Activated CD8-positive, alpha-beta memory T cell treated with anti-CD3 and anti-CD28 coated beads for 24 hours (primary cell): ENCODE results near the gene AQP7.
"Not testable (repeated sequence)": the region's sequence is repeated elsewhere in the genome, so short reads cannot be mapped to it uniquely, and the experiment has no call there.

Source experiments
- DNase-seq: peaks from one replicate; pipeline ENCODE4 v3.0.0-alpha.2; 2020

Gene AQP7

GRCh38 chr9:33393581-33393980 is 8.8 kb downstream of the AQP7 start:
- no peak for DNase-seq

- DNase-seq: not testable (repeated sequence)
Observed at GRCh38 chr9:33392591-33393021, 9.8 kb downstream of the AQP7 start.

- not testable (repeated sequence) for DNase-seq
Observed at GRCh38 chr9:33391111-33391771, 11.1 kb downstream of the AQP7 start.

DNA sequence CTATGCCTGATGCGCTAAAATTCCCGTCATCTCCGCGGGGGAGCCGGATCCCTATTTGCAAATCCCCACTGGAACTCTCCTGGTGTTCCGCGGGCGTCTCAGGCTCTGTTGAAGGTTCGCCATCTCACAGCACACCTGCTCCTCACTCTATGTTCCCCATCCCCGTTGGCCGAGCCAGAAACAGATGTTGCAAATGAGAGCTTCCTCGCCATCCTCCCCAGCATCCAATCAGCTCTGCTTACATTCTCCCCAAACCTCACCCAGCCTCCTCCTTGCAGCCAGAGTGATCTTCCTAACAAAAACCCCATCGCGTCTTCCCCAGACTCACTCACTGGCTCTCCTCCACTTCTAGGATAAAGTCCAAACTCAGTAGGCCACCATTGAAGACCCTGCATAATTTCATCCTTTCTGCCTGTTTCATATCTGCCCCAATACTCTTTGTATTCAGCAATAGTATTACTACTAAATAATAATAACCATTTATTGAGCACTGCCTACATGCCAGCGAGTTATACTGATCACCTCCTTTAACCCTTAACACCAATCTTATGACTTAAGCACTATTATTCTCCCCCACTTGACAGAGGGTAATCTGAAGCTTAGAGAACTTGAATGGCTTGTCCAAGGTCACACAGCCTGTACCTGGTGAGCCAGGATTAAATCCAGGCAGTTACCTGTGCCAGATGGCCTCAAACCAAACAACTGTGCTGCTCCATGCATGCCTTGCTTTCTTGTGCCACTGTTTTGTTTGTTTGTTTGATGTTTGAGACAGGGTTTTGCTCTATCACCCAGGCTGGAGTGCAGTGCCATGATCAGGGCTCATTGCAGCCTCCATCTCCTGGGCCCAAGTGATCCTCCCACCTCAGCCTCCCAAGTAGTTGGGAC is 14.0 kb downstream of the AQP7 start:
- DNase-seq: no peak

DNA sequence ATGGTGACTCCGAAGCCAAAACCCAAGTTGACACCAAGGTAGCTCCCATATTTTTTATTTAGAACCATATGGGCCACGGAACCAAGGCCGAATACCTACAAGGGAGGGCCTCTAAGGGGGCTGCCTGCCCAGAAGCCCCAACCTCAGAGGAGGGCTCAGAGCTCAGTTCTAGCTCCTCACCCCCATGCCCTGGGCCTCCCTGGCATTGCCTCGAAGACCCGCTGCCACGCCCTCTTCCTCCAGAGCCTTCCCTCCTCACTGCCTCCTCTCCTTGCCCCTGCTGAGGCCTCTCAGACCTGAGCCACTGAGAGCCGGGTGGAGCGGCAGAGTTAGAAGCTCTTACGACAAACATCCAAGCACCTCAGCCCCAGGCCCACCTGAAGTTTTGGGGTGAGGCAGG is 15.4 kb downstream of the AQP7 start:
- not testable (repeated sequence) for DNase-seq

DNA sequence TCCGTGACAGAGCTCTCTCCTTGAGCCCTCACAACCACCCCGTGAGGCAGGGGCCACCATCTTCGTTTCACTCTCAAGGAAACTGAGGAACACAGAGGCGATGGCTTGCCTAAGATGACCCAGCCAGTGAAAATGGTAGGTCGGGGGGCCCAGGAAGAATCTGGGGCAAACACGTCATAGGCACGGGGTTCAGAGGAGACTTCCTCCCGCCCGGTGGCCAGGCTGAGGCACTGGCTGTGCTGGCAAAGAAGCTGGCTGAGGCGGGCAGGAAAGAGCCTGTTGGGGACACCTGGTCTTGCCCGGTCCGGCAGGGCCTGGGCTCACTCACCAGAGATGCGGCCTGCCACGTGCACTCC is 15.7 kb downstream of the AQP7 start:
- DNase-seq: not testable (repeated sequence)

- not testable (repeated sequence) for DNase-seq
Observed at GRCh38 chr9:33385979-33386640, 16.3 kb downstream of the AQP7 start.

- DNase-seq: not testable (repeated sequence)
Observed at GRCh38 chr9:33385536-33385935, 16.8 kb downstream of the AQP7 start.

GRCh38 chr9:33383396-33383795 is 19.0 kb downstream of the AQP7 start:
- not testable (repeated sequence) for DNase-seq

DNA sequence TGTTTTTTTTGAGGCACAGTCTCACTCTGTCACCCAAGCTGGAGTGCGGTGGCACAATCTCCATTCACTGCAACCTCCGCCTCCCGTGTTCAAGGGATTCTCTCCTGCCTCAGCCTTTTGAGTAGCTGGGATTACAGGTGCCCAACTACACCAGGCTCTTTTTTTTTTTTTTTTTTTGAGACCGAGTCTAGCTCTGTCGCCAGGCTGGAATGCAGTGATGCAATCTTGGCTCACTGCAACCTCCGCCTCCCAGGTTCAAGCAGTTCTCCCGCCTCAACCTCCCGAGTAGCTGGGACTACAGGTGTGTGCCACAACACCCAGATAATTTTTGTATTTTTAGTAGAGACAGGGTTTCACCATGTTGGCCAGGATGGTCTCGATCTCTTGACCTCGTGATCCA is 20.0 kb downstream of the AQP7 start:
- DNase-seq: not testable (repeated sequence)

- DNase-seq: no peak
Observed at GRCh38 chr9:33381231-33381791, 21.1 kb downstream of the AQP7 start.

- no peak for DNase-seq
Observed at GRCh38 chr9:33380390-33381094, 21.8 kb downstream of the AQP7 start.

DNA sequence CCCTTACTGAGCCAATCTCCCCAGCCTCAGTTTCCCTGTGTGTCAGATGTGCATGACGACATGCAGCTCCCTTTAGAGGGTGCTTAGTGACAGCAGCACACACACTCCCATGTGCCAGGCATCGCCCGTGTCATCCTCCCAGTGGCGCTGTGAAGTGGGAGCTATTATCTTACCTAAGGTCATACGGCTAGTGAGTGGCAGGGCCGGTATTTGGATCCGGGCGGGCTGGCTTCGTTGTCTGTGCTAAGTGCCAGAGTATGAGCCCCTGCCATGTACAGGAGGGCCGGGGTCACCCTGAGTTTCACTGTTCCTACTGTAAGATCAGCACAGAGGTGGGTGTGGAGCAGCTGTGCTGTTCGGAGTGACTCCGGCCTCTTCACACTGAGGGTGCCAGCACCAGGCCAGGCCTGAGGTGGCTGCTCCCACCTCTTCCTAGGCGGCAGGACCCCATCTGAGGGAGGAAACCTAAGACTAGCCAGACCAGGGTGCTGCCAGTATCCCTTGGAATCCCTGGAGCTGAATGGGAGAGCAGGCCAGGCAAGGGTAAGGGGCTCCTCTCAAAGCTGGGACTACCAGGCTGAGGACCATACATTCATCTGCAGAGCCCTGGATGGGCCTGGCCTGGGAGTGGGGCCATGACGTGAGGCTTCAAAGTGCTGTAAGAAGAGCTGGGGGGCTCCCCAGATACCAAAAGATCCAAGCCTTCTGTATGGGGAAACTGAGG is 22.5 kb downstream of the AQP7 start:
- no peak for DNase-seq

DNA sequence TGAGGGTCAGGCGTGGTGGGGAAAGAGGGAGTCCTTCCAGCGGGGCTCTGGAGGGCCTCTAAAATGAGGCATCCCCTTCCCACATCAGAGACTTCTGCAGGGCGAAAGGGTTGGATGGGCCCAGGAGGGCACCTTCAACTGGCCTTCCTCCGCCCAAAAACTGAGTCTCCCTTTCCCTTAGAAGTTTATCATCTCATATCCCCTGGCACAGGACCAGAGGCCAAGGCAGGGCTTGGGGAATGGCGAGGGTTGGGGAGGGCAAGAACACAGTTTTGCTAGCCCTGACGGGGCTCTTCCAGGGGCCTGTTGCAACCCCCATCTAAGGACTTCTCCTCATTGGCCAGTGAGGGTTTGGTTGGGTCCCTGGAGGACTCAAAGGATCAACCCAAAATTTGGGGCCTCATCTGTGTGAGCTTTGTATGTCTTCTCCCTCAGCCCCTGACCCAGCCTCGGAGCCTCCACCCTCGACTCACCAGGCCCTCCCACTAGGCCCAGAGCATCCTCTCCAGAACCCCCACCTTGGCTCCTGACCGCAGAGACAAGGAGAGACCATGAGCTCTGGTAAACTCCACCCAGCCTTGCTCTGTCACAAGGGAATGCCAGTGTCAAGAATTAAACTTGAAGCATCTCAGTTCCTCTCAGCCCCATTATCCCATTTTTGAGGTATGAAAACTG is 24.1 kb downstream of the AQP7 start:
- DNase-seq: no peak

DNA sequence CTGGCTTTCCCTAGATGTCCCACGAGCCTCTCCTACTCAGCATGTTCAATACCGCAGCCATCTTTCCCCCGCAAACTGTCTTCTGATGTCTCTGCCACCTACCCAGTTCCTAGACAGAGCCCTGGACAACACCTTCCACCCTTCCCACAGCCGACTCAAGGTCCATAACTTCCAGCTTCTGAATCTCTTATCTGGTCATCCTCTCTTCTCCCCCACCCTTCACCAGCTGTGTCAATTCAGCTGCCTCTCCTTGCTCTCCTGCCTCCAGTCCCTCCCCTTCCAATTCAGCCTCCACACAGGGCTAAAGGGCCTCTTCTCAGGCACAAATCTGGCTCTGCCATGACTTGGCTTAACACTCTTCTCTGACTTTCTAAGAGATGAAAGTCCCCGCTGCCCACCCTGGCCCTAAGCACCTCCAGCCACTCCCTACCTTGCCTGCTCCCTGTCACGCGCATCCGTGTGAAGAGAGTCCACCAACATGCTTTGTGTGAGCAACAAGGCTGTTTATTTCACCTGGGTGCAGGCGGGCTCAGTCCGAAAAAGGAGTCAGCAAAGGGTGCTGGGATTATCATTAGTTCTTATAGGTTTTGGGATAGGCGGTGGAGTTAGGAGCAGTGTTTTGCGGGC is 25.2 kb downstream of the AQP7 start:
- no peak for DNase-seq

GRCh38 chr9:33375841-33376321 is 26.5 kb downstream of the AQP7 start:
- DNase-seq: no peak

DNA sequence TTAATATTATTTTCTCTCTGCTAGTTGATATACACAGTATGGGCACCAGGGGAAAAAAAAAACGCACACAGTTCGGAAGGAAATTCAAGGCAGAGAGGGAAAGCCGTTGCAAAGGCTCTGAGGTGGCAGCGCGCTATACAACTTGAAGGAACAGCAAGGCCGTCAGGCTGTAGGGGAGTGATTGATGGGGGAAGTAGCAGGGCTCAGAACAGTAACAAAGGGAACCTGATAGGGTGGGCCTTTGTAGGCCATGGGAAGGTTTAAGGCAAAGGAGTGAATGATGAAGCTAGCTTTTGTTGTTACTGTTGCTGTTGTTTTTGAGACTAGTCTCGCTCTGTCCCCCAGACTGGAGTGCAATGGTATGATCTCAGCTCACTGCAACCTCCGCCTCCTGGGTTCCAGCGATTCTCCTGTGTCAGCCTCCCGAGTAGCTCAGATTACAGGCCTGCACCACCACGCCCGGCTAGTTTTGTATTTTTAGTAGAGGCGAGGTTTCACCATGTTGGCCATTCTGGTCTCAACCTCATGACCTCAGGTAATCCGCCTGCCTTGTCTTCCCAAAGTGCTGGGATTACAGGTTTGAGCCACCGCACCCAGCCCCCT is 27.0 kb downstream of the AQP7 start:
- no peak for DNase-seq

DNA sequence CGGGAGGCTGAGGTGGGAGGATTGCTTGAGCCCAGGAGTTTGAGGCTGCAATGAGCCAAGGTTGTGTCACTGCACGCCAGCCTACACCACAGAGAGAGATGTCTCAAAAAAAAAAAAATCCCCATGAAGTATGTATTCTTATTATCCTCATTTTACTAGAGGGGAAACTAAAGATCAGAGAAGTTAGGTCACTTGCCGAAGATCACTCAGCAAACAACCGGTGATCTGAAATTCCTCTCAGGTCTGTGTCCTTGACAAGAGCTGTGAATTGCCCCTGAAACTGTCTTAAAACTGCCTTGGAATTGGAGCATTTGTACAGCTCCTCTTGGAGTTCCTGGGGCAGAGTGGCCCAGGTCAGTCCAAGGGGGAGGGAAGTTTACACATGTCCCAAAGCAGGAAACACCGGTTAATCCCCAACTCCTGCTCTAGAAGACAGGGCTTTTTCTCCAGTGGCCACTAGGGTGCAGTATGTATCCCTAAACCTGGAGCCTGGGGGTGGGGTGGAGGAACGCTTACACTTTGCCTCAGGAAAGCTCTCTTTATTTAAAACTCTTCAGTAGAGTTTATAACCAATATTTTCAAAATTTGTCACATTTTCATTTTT is 27.6 kb downstream of the AQP7 start:
- peak; percentile 74 for DNase-seq

DNA sequence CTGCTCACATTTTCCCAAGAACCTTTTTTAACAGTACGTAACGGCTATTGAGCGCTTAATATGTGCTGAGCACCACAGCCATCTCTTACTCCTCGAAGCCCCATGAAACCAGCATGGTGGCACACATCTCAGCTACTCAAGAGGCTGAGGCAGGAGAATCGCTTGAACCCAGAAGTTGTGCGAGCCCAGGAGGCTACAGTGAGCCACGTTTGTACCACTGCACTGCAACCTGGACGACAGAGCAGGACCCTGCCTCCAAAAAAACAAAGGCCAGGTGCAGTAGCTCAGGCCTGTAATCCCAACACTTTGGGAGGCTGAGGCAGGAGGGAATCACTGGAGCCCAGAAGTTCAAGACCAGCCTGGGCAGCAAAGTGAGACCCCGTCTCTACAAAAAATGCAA is 28.2 kb downstream of the AQP7 start:
- DNase-seq: no peak

DNA sequence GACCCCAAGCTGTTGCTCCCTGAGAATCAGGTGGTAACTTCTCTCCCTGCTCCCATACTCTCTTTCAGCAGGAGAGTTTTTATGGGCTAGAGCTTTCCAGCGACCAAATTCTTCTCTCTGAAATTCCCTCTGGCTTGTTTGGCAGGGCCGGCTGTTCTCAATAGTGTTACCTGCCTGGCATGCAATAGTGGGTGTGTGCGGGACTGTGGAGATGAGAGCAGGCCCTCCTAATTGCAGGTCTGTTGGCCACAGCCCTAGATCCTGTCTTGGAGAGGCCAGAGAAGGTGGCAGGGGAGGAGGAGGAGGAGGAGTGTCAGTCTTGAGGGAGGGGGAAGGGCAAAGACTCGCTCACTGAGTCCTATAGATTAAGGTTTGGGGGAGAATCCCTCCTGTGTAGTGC is 29.5 kb downstream of the AQP7 start:
- no peak for DNase-seq
